GM12891 (cell line): Measurements from ENCODE around the gene ZNF207.
A peak's percentile ranks its signal among the peaks of the same experiment; 100 is the strongest.
"Not testable (repeated sequence)": the region's sequence is repeated elsewhere in the genome, so short reads cannot be mapped to it uniquely, and the experiment has no call there.

Experiments used
- DNase-seq: peaks from one replicate; pipeline ENCODE4 v3.0.0; 2011; ENCODE audit warnings: low spot score; ENCODE audit not compliant: insufficient read length
- FAIRE-seq: peaks from 2 replicates; lab custom pipeline; 2011; peaks lifted over from hg19 to GRCh38; lab: Jason Lieb, UNC
- PAX5 ChIP-seq: IDR thresholded peaks from 2 replicates; pipeline ENCODE4 v1.6.1; 2011; ENCODE audit warnings: low read length, moderate library complexity, mild to moderate bottlenecking; ENCODE audit not compliant: insufficient read depth, severe bottlenecking
- POLR2A ChIP-seq: IDR thresholded peaks from 2 replicates; pipeline ENCODE4 v1.6.1; 2011; ENCODE audit warnings: low read depth, low read length, control low read depth
- POLR2AphosphoS5 ChIP-seq: IDR thresholded peaks from 2 replicates; pipeline ENCODE4 v1.6.1; 2011; ENCODE audit warnings: low read depth, low read length, control low read depth
- POU2F2 ChIP-seq: IDR thresholded peaks from 2 replicates; pipeline ENCODE4 v1.6.1; 2011; ENCODE audit warnings: low read depth, mild to moderate bottlenecking, control low read depth, low read length, moderate library complexity
- SPI1 ChIP-seq: IDR thresholded peaks from 2 replicates; pipeline ENCODE4 v1.6.1; 2011; ENCODE audit warnings: low read depth, low read length, control low read depth
- TAF1 ChIP-seq: IDR thresholded peaks from 2 replicates; pipeline ENCODE4 v1.6.1; 2011; ENCODE audit warnings: low read depth, low read length, control low read depth

The ZNF207 gene

DNA sequence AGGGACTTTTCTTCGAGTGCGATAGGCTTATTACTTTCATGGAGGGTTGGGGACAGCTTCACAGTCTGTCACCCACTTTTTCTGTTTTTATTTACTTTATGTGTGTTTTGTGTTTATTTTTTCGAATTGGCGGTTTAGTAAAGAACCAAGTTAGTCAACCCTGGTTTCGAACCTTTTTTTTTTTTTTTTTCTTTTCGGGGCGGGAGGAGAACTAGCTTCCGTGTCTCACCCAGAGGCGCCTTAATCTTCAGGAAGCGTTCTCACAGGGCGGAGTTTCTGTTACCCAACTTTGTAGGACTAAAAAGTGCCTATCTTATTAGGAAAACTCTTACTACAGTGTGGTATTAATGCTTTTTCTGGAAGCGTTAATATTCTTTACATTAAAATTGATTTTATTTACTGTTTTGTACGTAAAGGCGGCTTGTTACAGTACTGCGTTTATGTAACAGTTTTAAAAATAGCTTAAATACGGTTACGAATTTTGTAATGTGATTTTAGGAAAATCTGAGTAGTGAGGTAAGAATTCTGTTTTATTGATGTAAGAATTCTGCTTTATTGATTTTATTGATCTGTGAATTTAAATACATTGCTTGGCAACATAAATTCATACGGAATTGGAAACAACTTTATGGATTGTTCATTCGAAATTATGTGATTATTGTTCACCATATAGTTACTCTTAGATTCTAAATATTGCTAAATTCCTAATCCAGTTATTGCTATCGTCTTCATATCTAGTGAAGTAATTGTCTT, 885 bp downstream of the ZNF207 start:
- DNase-seq = no peak
- TF ChIP-seq PAX5 (no peak), TAF1 (0 out of 2 replicates have a peak, but pooled peaks have one; percentile 32)
- no peak for FAIRE-seq

DNA sequence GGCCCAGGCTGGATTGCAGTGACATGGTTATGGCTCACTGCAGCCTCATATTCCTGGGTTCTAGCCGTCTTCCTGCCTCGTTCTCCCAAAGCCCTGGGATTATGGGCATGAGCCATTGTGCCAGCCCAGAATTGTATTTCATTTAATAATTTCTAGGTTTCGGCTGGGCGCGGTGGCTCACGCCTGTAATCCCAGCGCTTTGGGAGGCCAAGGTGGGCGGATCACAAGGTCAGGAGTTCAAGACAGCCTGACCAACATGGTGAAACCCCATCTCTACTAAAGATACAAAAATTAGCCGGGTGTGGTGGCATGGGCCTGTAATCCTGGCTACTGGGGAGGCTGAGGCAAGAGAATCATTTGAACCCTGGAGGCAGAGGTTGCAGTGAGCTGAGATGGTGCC, 2.8 kb downstream of the ZNF207 start:
- not testable (repeated sequence) for DNase-seq, FAIRE-seq

DNA sequence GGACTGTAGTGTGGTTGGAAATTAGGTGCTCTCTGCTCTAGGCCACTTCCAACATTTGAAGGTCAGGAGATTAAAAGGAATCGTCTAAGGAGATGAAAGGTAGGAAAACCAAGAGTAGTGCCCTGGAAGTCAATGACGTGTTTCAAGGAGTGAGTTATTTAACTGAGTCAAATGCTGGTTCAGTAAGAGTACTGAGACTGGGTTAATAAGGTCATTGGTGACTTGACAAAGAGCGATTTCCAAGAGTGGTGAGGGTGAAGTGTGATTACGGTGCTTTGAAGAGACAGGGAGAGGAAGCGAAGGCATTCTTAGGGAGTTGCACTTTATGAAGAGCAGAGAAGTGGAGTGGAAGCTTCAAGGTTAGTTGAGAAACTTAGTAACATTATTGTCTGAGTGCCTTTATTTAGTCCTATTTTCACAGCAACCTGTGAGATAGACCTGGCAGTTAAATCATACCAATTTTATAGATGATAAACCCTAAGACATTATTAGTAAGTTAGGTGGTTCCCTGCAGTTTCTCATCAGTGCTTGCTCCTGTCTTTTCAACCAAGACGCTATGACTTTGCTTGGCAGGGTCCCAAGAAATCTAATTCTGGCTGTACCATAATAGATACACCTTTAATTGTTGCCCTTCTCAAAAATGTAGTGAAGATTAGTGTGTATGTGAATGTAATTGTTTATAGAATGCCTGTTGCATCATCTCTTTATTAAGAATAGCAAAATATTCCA, 5.9 kb downstream of the ZNF207 start:
- no peak for DNase-seq
- no peak for FAIRE-seq

DNA sequence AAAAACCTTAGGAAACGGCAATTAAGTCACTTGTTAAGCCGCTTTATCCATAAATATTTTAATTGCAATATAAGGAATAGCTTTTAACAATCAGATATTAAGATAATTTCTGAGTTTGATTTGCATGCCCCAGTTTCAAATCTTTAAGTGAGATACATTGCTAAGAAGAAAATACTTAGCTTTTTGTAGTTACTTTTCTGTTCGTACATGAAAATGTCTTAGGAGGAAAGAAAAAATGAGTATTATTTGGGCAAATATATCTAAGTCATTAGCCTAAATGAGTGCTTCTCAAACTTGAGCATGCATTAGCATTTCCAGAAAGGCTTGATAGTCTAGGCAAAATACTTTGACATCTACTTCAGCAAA, 6.4 kb downstream of the ZNF207 start:
- FAIRE-seq = no peak
- TF ChIP-seq PAX5 = no peak
- no peak for TF ChIP-seq POU2F2
- no peak for TF ChIP-seq TAF1
- no peak for TF ChIP-seq SPI1
- TF ChIP-seq POLR2A = no peak
- no peak for TF ChIP-seq POLR2AphosphoS5
- DNase-seq = no peak

More for the DNA sequence above, 5.9 kb downstream of the ZNF207 start:
- TF ChIP-seq TAF1 (no peak), POLR2A (no peak), SPI1 (no peak), PAX5 (no peak), POLR2AphosphoS5 (no peak), POU2F2 (no peak)

DNA sequence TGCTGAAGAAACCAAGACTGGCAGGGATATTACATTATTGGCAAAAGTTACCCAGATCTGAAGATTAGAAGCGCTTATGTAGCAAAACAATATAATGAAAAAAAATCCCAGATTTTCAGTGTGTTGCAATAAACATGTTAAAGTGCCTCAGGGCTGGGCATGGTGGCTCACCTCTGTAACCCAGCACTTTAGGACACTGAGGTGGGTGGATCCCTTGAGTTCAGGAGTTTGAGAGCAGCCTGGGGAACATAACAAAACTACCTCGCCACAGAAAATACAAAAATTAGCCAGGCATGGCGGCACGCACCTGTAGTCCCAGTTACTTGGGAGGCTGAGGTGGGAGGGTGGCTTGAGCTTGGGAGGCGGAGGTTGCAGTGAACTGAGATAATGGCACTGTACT, 6.8 kb downstream of the ZNF207 start:
- DNase-seq = no peak
- TF ChIP-seq SPI1 (no peak), PAX5 (no peak), TAF1 (no peak), POLR2AphosphoS5 (no peak), POU2F2 (no peak), POLR2A (0 out of 2 replicates have a peak, but pooled peaks have one; percentile 28)
- FAIRE-seq = no peak

DNA sequence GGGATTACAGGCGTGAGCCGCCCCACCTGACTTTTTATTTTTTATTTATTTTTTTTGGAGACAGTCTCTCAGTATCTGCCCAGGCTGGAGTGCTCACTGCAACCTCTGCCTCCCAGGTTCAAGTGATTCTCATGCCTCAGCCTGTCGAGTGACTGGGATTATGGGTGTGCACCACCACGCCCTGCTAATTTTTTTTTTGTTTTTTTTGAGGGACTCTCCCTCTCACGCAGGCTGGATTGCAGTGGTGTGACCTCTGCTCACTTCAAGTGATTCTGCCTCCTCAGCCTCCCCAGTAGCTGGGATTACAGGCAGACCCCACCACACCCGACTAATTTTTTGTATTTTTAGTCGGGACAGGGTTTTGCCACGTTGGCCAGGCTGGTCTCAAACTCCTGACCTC, 7.7 kb downstream of the ZNF207 start:
- DNase-seq = no peak
- no peak for FAIRE-seq
- TF ChIP-seq TAF1 = no peak
- no peak for TF ChIP-seq POLR2AphosphoS5
- TF ChIP-seq SPI1 = no peak
- no peak for TF ChIP-seq POU2F2
- no peak for TF ChIP-seq POLR2A
- TF ChIP-seq PAX5 = no peak

DNA sequence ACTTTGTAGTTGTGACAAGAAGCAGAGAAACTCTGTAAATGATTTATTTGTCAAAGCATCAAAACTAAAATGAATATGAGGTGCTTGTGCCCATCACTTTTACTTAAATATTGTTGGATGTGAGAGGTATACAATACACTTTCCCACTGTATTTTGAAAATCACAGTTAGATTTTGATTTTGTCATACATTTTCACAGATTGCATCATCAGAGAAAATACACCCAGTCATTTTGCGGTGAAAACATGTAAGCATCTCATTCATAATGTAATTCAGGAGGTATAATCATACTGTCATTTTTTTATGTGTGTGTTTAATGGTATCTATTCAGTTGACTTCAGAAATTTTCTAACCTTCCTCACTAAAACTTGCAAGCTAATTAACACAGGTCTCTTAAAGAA, 11.3 kb downstream of the ZNF207 start:
- DNase-seq (no peak), FAIRE-seq (no peak)
- TF ChIP-seq POU2F2 (no peak), SPI1 (no peak), TAF1 (no peak), POLR2A (no peak), POLR2AphosphoS5 (no peak), PAX5 (no peak)

DNA sequence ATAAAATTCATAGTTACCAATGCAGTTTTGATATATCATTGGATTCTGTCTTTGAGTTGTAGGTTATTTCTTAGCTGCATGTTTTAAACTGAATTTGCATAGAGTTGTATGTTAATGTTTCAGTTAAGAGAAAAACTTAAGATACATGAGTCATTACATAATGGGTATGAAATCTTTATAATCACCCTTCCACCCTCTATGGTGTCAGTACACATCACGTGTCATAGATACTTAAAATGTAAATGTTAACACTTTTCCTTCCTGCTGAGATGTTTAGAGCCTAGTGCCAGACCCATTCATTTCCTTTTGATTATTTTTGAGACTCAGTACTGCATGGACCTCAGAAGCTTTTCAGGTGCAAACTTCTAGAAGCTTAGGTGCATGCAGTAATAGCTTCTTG, 20.5 kb downstream of the ZNF207 start:
- no peak for FAIRE-seq
- no peak for TF ChIP-seq SPI1
- no peak for TF ChIP-seq TAF1
- TF ChIP-seq POLR2A = no peak
- TF ChIP-seq POU2F2 = no peak
- TF ChIP-seq POLR2AphosphoS5 = no peak
- TF ChIP-seq PAX5 = no peak
- no peak for DNase-seq

DNA sequence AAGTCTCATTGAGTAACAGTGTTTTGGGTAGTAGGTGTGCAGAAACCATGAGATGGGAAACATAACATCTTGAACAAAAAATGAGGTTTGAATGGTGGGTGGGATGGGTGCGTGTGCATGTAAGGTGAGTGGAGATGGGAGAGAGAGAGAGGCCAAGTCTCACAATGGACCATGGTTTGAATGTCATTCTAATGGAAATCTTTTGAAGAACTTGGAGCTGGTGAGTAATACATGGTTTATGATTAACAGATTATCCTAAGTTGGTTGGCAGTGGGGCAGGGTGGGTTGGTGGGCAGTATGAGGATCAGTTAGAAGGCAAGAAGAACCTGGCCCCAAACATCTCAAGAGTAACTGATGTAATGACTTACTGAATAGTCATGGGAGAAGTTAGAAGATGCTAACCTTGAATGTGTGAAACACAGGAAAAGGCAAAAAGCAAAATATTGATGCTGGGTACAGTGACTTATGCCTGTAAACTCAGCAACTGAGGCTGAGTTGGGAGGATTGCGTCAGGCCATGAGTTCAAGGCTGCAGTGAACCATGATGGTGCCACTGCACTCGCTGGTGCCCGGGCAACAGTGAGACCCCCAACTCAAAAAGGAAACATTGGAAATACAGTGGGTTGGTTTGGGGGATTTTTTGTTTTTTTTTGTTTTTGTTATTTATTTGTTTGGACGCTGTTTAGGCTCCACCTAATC, 32.7 kb downstream of the ZNF207 start:
- FAIRE-seq (no peak), DNase-seq (no peak)
- peak; percentile 62; the same call in 1 of the 2 replicates for TF ChIP-seq POU2F2
- TF ChIP-seq POLR2AphosphoS5 = peak; percentile 77; the same call in 1 of the 2 replicates
- TF ChIP-seq SPI1 = no peak
- no peak for TF ChIP-seq PAX5
- no peak for TF ChIP-seq TAF1
- TF ChIP-seq POLR2A = peak; percentile 68; the same call in 1 of the 2 replicates

DNA sequence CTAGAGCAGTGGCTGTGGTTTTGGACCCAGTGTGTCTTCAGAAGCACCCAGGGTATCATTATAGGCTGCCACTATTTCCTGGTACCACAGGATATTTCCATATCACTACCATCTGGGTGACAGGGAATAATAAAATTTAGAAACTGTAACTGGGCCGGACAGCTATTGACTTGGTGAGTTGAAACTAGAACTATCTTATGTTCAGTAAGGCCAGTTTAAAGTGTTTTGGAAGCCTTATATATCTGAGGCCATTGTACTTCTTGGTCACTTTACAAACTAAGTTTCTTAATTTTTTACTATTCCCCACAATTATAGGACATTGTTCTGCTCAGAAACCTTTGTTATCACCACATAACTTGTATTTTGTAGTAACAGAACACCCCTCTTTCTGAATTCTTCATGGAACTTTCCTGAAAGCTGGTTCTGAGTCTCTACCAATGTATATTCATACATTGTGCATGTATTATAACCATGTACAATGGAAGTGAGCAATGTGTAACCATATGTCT, 34.0 kb downstream of the ZNF207 start:
- DNase-seq (no peak), FAIRE-seq (no peak)
- TF ChIP-seq POLR2A (peak; percentile 34; the same call in 1 of the 2 replicates), PAX5 (no peak)
